ENCODE data around the gene CAPN2. TPM values are rescaled to one million over a fixed set of nuclear protein-coding genes. Genes with fewer than 3 reads are reported as not detected.

CAPN2 gene
- total RNA-seq, 3 donors from 2014 or later (not counting 1 experiment from before 2014, with no cell fraction given), result 228 to 275 (median 236) TPM

- peaks cover 25% of the 10 kb centered on the region for H3K4me1 ChIP-seq (ENCODE audit: control insufficient read depth, insufficient read depth, low read length)
- no peaks in the 10 kb centered on the region for H3K9me3 Mint-ChIP-seq
- H3K36me3 Mint-ChIP-seq, result no peaks in the 10 kb centered on the region
- H3K9me3 ChIP-seq (ENCODE audit: control insufficient read depth, insufficient read depth, low read length), result no peaks in the 10 kb centered on the region
- ATAC-seq, result no peak
- H3K27ac Mint-ChIP-seq, result no peak overlapping the region
- H3K27me3 ChIP-seq (ENCODE audit: control insufficient read depth, insufficient read depth, low read length), result no peaks in the 10 kb centered on the region
- no peak overlapping the region for H3K4me3 ChIP-seq (ENCODE audit: low read length)
- no peak overlapping the region for H3K27ac ChIP-seq (ENCODE audit: low read length)
- intact Hi-C loops (cut with micrococcal nuclease), result no loop called here
- no peaks in the 10 kb centered on the region for H3K36me3 ChIP-seq (ENCODE audit: control insufficient read depth, insufficient read depth, low read length)
- DNase-seq, result no peak
- WGBS (ENCODE audit: insufficient coverage), result 94% methylated on average over 3 of the region's 3 CpGs
- H3K4me3 Mint-ChIP-seq, result peak overlapping the region; percentile 31
- peaks cover 31 to 37% of the 10 kb centered on the region in 2 donors for H3K4me1 Mint-ChIP-seq
- TF ChIP-seq CTCF (IDR thresholded peaks at IDR 0.05), result no peak
- H3K27me3 Mint-ChIP-seq (ENCODE audit: low read depth in 2 of 2), result no peaks in the 10 kb centered on the region
These were observed 2.7 kb upstream of the CAPN2 start for GRCh38 chr1:223709598-223709997.

GRCh38 chr1:223710179-223711133 is 1.9 kb upstream of the CAPN2 start:
- DNase-seq (no peak), ATAC-seq (no peak)
- H3K9me3 ChIP-seq (ENCODE audit: control insufficient read depth, insufficient read depth, low read length), result no peaks in the 10 kb centered on the region
- TF ChIP-seq CTCF (IDR thresholded peaks at IDR 0.05), result no peak
- no peak overlapping the region for H3K27ac ChIP-seq (ENCODE audit: low read length)
- H3K4me3 ChIP-seq (ENCODE audit: low read length), result no peak overlapping the region
- Mint-ChIP-seq H3K4me1 (peaks cover 31 to 37% of the 10 kb centered on the region in 2 donors), H3K27me3 (ENCODE audit: low read depth in 2 of 2) (no peaks in the 10 kb centered on the region), H3K4me3 (no peak overlapping the region), H3K36me3 (no peaks in the 10 kb centered on the region), H3K27ac (peak overlapping the region; percentile 49 to 92), H3K9me3 (no peaks in the 10 kb centered on the region)
- no peaks in the 10 kb centered on the region for H3K27me3 ChIP-seq (ENCODE audit: control insufficient read depth, insufficient read depth, low read length)
- intact Hi-C loops (cut with micrococcal nuclease), result no loop called here
- 90% methylated on average over 12 of the region's 12 CpGs for WGBS (ENCODE audit: insufficient coverage)
- H3K4me1 ChIP-seq (ENCODE audit: control insufficient read depth, insufficient read depth, low read length), result peaks cover 34% of the 10 kb centered on the region
- no peaks in the 10 kb centered on the region for H3K36me3 ChIP-seq (ENCODE audit: control insufficient read depth, insufficient read depth, low read length)

GRCh38 chr1:223711173-223711572 is 1.2 kb upstream of the CAPN2 start:
- ATAC-seq (no peak), DNase-seq (no peak)
- H3K36me3 ChIP-seq (ENCODE audit: control insufficient read depth, insufficient read depth, low read length), result no peaks in the 10 kb centered on the region
- Mint-ChIP-seq H3K4me1 (peaks cover 38 to 42% of the 10 kb centered on the region in 2 donors), H3K36me3 (no peaks in the 10 kb centered on the region), H3K9me3 (no peaks in the 10 kb centered on the region), H3K27ac (peak overlapping the region; percentile 49 to 92), H3K4me3 (peak overlapping the region; percentile 81), H3K27me3 (ENCODE audit: low read depth in 2 of 2) (no peaks in the 10 kb centered on the region)
- 80% methylated on average over 1 of the region's 1 CpG for WGBS (ENCODE audit: insufficient coverage)
- H3K9me3 ChIP-seq (ENCODE audit: control insufficient read depth, insufficient read depth, low read length), result no peaks in the 10 kb centered on the region
- intact Hi-C loops (cut with micrococcal nuclease), result no loop called here
- no peak for TF ChIP-seq CTCF (IDR thresholded peaks at IDR 0.05)
- peaks cover 41% of the 10 kb centered on the region for H3K4me1 ChIP-seq (ENCODE audit: control insufficient read depth, insufficient read depth, low read length)
- no peaks in the 10 kb centered on the region for H3K27me3 ChIP-seq (ENCODE audit: control insufficient read depth, insufficient read depth, low read length)
- H3K4me3 ChIP-seq (ENCODE audit: low read length), result no peak overlapping the region
- no peak overlapping the region for H3K27ac ChIP-seq (ENCODE audit: low read length)

Measured in natural killer cell (primary cell).